NCI-H2107 treated with DMSO at 0.1 percent for 48 hours (cell line): ENCODE results near the gene SULT1A2.
"Not testable (repeated sequence)": the region's sequence is repeated elsewhere in the genome, so short reads cannot be mapped to it uniquely, and the experiment has no call there.

Experiments
- DNase-seq: peaks from one replicate; lab custom pipeline; 2025; ENCODE audit not compliant: unreplicated experiment; lab: John Stamatoyannopoulos, UW

SULT1A2 gene

GRCh38 chr16:28596840-28597691 is at the start of gene SULT1A2:
Gene SULT1A2 (minus strand): TSS chr16:28597050. CDS start chr16:28595930, 1,120 bp downstream.
- DNase-seq = no peak

GRCh38 chr16:28639959-28640358 is 43.1 kb upstream of the SULT1A2 start:
- not testable (repeated sequence) for DNase-seq

GRCh38 chr16:28638359-28638758 is 41.5 kb upstream of the SULT1A2 start:
- not testable (repeated sequence) for DNase-seq

GRCh38 chr16:28637765-28638164 is 40.9 kb upstream of the SULT1A2 start, which contains the start of gene NPIPB8:
Gene NPIPB8 (plus strand): TSS chr16:28638065. CDS start chr16:28638361, 296 bp downstream.
- not testable (repeated sequence) for DNase-seq

- DNase-seq = not testable (repeated sequence)
Measured at GRCh38 chr16:28636093-28636823, 39.4 kb upstream of the SULT1A2 start.

GRCh38 chr16:28630905-28631304 is 34.1 kb upstream of the SULT1A2 start:
- not testable (repeated sequence) for DNase-seq

GRCh38 chr16:28623172-28623711 is 26.4 kb upstream of the SULT1A2 start:
- peak; percentile 62 for DNase-seq

GRCh38 chr16:28622532-28623171 is 25.8 kb upstream of the SULT1A2 start:
- DNase-seq = not testable (repeated sequence)

GRCh38 chr16:28621481-28622155 is 24.8 kb upstream of the SULT1A2 start:
- DNase-seq = no peak

- not testable (repeated sequence) for DNase-seq
Measured at GRCh38 chr16:28620316-28620715, 23.5 kb upstream of the SULT1A2 start.

GRCh38 chr16:28617874-28618273 is 21.0 kb upstream of the SULT1A2 start:
- DNase-seq = peak; percentile 32

- DNase-seq = no peak
Measured at GRCh38 chr16:28616636-28617035, 19.8 kb upstream of the SULT1A2 start.

GRCh38 chr16:28616224-28616577 is 19.4 kb upstream of the SULT1A2 start:
- DNase-seq = not testable (repeated sequence)

- not testable (repeated sequence) for DNase-seq
Measured at GRCh38 chr16:28615486-28616223, 18.8 kb upstream of the SULT1A2 start.

- DNase-seq = not testable (repeated sequence)
Measured at GRCh38 chr16:28614561-28614960, 17.7 kb upstream of the SULT1A2 start.

- DNase-seq = not testable (repeated sequence)
Measured at GRCh38 chr16:28613912-28614311, 17.1 kb upstream of the SULT1A2 start.

GRCh38 chr16:28612359-28613280 is 15.8 kb upstream of the SULT1A2 start:
- not testable (repeated sequence) for DNase-seq

- DNase-seq = no peak
Measured at GRCh38 chr16:28610595-28611191, 13.8 kb upstream of the SULT1A2 start.
